HL-60 (cell line): ENCODE measurements around the gene GAGE12F.
"Not testable (repeated sequence)": the region's sequence is repeated elsewhere in the genome, so short reads cannot be mapped to it uniquely, and the experiment has no call there.

Experiments used
- DNase-seq, 2 experiments: peaks; one replicate each; pipeline ENCODE4 v3.0.0-alpha.2; 2010 to 2020; ENCODE audit warnings: low read depth in 1 of 2, low spot score in 1 of 2
- H3K27ac ChIP-seq: fragments of 250-450 bp; sonication (Bioruptor Pico); replicated peaks from 2 replicates; pipeline ENCODE4 v1.5.1; 2020; ENCODE audit warnings: mild to moderate bottlenecking, moderate library complexity
- H3K27me3 ChIP-seq: fragments of 250-450 bp; sonication (Bioruptor Pico); 2 replicates; pipeline ENCODE4 v1.5.1; 2021; ENCODE audit warnings: mild to moderate bottlenecking, moderate library complexity; ENCODE audit not compliant: insufficient read depth, poor library complexity, severe bottlenecking
- H3K4me3 ChIP-seq: replicated peaks from 2 replicates; pipeline ENCODE4 v1.5.1; 2011; ENCODE audit warnings: mild to moderate bottlenecking, control low read depth, low read length; ENCODE audit not compliant: insufficient read depth
- long read RNA-seq: library from polyadenylated mRNA; unstranded; transcript quantifications from one replicate; pipeline ENCODE4 v2.0.0, GENCODE V29; 2020

Gene GAGE12F, protein sequence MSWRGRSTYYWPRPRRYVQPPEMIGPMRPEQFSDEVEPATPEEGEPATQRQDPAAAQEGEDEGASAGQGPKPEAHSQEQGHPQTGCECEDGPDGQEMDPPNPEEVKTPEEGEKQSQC
- long read RNA-seq, result 0 reads

DNA sequence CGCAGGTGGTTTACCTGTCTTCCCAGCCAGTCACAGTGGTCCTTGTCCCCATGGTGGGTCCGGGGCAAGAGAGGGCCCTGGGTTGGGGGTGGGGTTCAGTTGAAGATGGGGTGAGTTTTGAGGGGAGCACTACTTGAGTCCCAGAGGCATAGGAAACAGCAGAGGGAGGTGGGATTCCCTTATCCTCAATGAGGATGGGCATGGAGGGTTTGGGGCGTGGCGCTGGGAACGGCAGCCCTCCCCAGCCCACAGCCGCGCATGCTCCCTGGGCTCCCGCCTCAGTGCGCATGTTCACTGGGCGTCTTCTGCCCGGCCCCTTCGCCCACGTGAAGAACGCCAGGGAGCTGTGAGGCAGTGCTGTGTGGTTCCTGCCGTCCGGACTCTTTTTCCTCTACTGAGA lies at the start of gene GAGE12F:
GAGE12F (plus strand) TSS at position 301 of the 400 bp plus-strand sequence. CDS start 1,155 bp downstream, outside the sequence.
- not testable (repeated sequence) for DNase-seq, H3K27ac ChIP-seq, H3K27me3 ChIP-seq, H3K4me3 ChIP-seq

DNA sequence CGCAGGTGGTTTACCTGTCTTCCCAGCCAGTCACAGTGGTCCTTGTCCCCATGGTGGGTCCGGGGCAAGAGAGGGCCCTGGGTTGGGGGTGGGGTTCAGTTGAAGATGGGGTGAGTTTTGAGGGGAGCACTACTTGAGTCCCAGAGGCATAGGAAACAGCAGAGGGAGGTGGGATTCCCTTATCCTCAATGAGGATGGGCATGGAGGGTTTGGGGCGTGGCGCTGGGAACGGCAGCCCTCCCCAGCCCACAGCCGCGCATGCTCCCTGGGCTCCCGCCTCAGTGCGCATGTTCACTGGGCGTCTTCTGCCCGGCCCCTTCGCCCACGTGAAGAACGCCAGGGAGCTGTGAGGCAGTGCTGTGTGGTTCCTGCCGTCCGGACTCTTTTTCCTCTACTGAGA lies 28.8 kb upstream of the GAGE12F start, which contains the start of gene GAGE12C:
GAGE12C (plus strand) TSS at position 301 of the 400 bp plus-strand sequence. CDS start 1,155 bp downstream, outside the sequence.
- not testable (repeated sequence) for H3K27me3 ChIP-seq, DNase-seq, H3K27ac ChIP-seq, H3K4me3 ChIP-seq

DNA sequence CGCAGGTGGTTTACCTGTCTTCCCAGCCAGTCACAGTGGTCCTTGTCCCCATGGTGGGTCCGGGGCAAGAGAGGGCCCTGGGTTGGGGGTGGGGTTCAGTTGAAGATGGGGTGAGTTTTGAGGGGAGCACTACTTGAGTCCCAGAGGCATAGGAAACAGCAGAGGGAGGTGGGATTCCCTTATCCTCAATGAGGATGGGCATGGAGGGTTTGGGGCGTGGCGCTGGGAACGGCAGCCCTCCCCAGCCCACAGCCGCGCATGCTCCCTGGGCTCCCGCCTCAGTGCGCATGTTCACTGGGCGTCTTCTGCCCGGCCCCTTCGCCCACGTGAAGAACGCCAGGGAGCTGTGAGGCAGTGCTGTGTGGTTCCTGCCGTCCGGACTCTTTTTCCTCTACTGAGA lies 19.2 kb upstream of the GAGE12F start, which contains the start of gene GAGE12D:
GAGE12D (plus strand) TSS at position 301 of the 400 bp plus-strand sequence. CDS start 1,155 bp downstream, outside the sequence.
- not testable (repeated sequence) for H3K27ac ChIP-seq, DNase-seq, H3K4me3 ChIP-seq, H3K27me3 ChIP-seq

DNA sequence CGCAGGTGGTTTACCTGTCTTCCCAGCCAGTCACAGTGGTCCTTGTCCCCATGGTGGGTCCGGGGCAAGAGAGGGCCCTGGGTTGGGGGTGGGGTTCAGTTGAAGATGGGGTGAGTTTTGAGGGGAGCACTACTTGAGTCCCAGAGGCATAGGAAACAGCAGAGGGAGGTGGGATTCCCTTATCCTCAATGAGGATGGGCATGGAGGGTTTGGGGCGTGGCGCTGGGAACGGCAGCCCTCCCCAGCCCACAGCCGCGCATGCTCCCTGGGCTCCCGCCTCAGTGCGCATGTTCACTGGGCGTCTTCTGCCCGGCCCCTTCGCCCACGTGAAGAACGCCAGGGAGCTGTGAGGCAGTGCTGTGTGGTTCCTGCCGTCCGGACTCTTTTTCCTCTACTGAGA lies 9.7 kb upstream of the GAGE12F start, which contains the start of gene GAGE12E:
GAGE12E (plus strand) TSS at position 301 of the 400 bp plus-strand sequence. CDS start 1,155 bp downstream, outside the sequence.
- H3K27me3 ChIP-seq, H3K27ac ChIP-seq, DNase-seq, H3K4me3 ChIP-seq: not testable (repeated sequence)

DNA sequence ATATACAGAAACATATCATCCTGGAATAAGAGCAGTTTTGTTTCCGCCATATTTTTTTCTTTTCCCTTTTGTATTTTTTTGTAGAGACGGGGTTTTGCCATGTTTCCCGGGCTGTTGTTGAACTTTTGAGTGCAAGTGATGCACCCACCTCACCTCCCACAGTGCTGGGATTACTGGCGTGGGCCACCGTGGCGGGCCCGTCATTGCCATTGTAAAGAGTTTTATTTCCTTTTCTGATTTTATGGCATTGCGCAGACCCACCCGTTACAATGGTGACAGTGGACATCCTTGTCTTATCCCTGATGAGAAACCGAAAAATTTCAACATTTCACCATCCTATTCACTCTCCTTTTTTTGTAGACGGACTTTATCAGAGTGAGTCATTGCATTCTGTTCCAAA lies 8.1 kb downstream of the GAGE12F start:
- not testable (repeated sequence) for H3K4me3 ChIP-seq, H3K27me3 ChIP-seq, DNase-seq, H3K27ac ChIP-seq

DNA sequence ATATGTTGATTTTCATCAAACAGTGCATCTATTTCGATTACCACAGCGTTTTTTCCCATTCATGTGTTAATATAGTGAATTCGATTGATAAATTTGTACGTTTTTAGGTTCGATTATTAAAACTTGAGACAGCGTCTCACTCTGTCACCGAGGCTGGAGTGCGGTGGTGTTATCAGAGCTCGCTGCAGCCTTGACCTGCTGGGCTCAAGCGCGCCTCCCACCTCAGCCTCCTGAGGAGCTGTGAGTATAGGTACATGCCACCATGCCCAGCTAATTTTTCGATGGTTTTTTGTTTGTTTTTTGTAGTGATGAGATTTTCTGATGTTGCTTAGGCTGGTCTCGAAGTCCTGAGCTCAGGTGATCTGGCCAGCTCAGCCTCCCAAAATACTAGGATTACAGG lies 8.5 kb downstream of the GAGE12F start:
- H3K27me3 ChIP-seq, H3K27ac ChIP-seq, DNase-seq, H3K4me3 ChIP-seq: not testable (repeated sequence)

DNA sequence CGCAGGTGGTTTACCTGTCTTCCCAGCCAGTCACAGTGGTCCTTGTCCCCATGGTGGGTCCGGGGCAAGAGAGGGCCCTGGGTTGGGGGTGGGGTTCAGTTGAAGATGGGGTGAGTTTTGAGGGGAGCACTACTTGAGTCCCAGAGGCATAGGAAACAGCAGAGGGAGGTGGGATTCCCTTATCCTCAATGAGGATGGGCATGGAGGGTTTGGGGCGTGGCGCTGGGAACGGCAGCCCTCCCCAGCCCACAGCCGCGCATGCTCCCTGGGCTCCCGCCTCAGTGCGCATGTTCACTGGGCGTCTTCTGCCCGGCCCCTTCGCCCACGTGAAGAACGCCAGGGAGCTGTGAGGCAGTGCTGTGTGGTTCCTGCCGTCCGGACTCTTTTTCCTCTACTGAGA lies 9.5 kb downstream of the GAGE12F start, which contains the start of gene GAGE12G:
GAGE12G (plus strand) TSS at position 301 of the 400 bp plus-strand sequence. CDS start 1,155 bp downstream, outside the sequence.
- DNase-seq, H3K27me3 ChIP-seq, H3K4me3 ChIP-seq, H3K27ac ChIP-seq: not testable (repeated sequence)

DNA sequence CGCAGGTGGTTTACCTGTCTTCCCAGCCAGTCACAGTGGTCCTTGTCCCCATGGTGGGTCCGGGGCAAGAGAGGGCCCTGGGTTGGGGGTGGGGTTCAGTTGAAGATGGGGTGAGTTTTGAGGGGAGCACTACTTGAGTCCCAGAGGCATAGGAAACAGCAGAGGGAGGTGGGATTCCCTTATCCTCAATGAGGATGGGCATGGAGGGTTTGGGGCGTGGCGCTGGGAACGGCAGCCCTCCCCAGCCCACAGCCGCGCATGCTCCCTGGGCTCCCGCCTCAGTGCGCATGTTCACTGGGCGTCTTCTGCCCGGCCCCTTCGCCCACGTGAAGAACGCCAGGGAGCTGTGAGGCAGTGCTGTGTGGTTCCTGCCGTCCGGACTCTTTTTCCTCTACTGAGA lies 19.0 kb downstream of the GAGE12F start, which contains the start of gene GAGE12H:
GAGE12H (plus strand) TSS at position 301 of the 400 bp plus-strand sequence. CDS start 1,155 bp downstream, outside the sequence.
- not testable (repeated sequence) for H3K4me3 ChIP-seq, H3K27me3 ChIP-seq, H3K27ac ChIP-seq, DNase-seq

DNA sequence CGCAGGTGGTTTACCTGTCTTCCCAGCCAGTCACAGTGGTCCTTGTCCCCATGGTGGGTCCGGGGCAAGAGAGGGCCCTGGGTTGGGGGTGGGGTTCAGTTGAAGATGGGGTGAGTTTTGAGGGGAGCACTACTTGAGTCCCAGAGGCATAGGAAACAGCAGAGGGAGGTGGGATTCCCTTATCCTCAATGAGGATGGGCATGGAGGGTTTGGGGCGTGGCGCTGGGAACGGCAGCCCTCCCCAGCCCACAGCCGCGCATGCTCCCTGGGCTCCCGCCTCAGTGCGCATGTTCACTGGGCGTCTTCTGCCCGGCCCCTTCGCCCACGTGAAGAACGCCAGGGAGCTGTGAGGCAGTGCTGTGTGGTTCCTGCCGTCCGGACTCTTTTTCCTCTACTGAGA lies 28.6 kb downstream of the GAGE12F start, which contains the start of gene GAGE2A:
GAGE2A (plus strand) TSS at position 301 of the 400 bp plus-strand sequence. CDS start 1,155 bp downstream, outside the sequence.
- H3K4me3 ChIP-seq, H3K27ac ChIP-seq, H3K27me3 ChIP-seq, DNase-seq: not testable (repeated sequence)

DNA sequence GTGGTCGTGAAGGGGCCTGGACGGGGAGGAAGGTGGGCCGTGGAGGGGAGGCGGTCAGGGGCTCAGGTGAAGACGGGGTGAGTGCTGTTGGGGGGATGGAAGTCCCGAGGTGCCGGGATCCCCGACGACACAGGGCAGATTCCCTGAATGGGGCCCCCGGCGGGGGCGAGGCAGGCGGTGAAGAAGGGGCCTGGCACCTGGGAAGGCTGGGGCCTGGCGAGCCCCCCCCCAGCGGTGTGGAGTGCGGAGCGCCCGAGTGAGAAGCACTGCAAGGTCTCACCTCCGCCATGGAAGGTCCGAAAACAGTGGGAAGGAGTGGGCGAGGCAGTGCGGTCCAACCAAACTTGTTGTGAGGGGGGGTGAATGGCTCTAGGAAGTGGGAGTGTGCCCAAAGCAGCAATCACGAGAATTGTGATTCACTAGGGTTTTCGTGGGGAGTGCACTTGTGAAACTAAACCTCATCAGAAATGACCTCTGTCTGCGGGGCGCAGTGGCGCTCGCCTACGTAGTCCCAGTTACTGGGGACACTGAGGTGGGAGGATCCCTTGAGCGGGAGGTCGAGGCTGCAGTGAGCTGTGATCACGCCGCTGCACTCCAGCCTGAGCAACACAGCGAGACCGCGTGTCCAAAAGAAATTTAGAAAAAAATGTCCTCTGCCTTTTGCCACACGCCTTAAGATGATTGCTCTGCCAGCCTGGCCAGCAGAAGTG lies 29.3 kb downstream of the GAGE12F start:
- H3K27ac ChIP-seq, H3K27me3 ChIP-seq, H3K4me3 ChIP-seq: not testable (repeated sequence)
- peak in 1 of 2 experiments; percentile 23 for DNase-seq

DNA sequence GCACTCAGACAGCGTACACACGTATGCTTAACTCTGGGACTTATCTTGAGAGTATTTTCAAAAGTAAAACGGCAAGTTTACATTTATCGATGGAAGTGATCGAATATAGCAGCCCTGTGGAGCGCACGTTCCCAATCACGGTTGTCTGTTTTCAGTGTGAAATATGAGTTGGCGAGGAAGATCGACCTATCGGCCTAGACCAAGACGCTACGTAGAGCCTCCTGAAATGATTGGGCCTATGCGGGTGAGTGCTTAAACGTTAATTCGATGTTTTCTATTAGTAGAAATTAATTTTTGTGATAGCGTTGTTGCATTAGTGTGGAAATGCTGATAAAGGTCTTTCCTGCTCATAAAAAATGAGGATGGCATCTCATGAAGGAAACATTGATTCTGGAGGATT lies 29.8 kb downstream of the GAGE12F start:
- H3K27ac ChIP-seq, DNase-seq, H3K4me3 ChIP-seq, H3K27me3 ChIP-seq: not testable (repeated sequence)

DNA sequence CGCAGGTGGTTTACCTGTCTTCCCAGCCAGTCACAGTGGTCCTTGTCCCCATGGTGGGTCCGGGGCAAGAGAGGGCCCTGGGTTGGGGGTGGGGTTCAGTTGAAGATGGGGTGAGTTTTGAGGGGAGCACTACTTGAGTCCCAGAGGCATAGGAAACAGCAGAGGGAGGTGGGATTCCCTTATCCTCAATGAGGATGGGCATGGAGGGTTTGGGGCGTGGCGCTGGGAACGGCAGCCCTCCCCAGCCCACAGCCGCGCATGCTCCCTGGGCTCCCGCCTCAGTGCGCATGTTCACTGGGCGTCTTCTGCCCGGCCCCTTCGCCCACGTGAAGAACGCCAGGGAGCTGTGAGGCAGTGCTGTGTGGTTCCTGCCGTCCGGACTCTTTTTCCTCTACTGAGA lies 38.1 kb downstream of the GAGE12F start, which contains the start of gene GAGE1:
GAGE1 (plus strand) TSS at position 301 of the 400 bp plus-strand sequence. CDS start 1,155 bp downstream, outside the sequence.
- H3K4me3 ChIP-seq, H3K27ac ChIP-seq, DNase-seq, H3K27me3 ChIP-seq: not testable (repeated sequence)
